HFF-Myc (cell line): ENCODE results near the gene TOR1B.
A peak's percentile ranks its signal among the peaks of the same experiment; 100 is the strongest.
"Not testable (repeated sequence)": the region's sequence is repeated elsewhere in the genome, so short reads cannot be mapped to it uniquely, and the experiment has no call there.

Experiments used
- DNase-seq: peaks from one replicate; pipeline ENCODE4 v3.0.0-alpha.2; 2011; ENCODE audit warnings: low read depth; ENCODE audit errors: extremely low read depth
- H3K4me3 ChIP-seq: replicated peaks from 2 replicates; pipeline ENCODE4 v1.5.1; 2011; ENCODE audit warnings: low read depth, mild to moderate bottlenecking, control low read depth, low read length
- TF ChIP-seq, protein P1 (sequence below): IDR thresholded peaks from 2 replicates; pipeline ENCODE4 v1.5.1; 2012; ENCODE audit warnings: mild to moderate bottlenecking, low read depth, low read length, control low read depth; ENCODE audit errors: missing control alignments

TOR1B gene, protein sequence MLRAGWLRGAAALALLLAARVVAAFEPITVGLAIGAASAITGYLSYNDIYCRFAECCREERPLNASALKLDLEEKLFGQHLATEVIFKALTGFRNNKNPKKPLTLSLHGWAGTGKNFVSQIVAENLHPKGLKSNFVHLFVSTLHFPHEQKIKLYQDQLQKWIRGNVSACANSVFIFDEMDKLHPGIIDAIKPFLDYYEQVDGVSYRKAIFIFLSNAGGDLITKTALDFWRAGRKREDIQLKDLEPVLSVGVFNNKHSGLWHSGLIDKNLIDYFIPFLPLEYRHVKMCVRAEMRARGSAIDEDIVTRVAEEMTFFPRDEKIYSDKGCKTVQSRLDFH

DNA sequence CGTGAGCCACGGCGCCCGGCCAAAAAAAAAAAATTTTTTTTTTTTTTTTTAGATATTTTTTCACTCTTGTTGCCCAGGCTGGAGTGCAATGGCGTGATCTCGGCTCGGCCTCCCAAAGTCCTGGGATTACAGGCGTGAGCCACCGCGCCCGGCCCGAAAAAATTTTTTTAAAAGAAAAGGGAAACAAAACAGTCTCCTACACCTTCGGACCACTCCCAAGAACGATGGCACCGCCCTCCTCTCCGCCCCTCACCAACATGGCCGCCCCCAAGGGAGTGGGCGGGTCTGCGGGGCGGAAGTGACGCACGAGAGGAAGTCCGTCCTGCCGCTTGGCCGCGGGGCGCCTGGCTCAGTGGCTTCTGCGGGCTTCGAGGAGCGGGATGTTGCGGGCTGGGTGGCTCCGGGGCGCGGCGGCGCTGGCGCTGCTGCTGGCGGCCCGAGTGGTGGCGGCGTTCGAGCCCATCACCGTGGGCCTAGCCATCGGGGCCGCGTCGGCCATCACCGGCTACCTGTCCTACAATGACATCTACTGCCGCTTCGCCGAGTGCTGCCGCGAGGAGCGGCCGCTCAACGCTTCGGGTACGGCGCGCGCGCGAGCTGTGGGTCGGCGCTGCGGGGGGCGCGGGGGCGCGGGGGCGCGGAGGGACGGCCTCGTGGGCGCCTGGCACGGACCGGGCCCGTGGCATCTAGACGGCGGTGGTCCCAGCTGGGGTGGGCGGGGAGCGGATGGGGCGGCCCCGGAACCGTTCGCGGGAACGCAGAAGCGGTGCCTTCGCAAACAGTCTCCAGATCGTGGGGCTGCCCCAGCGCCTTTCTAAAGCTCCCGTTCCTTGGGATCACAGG is at the start of gene TOR1B:
Gene TOR1B (plus strand): TSS at position 352 of the 843 bp plus-strand sequence. CDS start 29 bp downstream, at position 381.
- H3K4me3 ChIP-seq, result peak within 1 kb of the TSS; percentile 74
- DNase-seq, result peak; percentile 69
- TF ChIP-seq, protein P1, sequence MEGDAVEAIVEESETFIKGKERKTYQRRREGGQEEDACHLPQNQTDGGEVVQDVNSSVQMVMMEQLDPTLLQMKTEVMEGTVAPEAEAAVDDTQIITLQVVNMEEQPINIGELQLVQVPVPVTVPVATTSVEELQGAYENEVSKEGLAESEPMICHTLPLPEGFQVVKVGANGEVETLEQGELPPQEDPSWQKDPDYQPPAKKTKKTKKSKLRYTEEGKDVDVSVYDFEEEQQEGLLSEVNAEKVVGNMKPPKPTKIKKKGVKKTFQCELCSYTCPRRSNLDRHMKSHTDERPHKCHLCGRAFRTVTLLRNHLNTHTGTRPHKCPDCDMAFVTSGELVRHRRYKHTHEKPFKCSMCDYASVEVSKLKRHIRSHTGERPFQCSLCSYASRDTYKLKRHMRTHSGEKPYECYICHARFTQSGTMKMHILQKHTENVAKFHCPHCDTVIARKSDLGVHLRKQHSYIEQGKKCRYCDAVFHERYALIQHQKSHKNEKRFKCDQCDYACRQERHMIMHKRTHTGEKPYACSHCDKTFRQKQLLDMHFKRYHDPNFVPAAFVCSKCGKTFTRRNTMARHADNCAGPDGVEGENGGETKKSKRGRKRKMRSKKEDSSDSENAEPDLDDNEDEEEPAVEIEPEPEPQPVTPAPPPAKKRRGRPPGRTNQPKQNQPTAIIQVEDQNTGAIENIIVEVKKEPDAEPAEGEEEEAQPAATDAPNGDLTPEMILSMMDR, result no peak

DNA sequence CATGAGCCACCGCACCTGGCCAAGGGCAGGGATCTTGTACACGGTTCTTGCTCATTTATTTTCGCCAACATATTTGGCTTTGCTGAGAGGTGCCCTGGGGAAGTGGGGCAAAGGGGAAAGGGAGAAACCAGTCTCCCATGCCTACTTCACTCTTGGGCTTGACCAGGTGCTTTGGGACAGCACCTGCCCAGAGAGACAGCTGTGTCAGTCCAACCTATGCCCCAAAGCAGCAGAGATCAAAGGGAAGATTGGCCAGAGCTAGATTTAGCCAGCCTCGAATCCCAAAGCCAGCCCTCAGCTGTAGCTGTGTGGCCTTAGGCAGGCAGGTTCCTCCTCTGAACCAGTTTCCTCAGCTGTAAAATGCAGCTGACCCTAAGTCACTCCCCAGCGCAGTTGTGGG is 47.8 kb upstream of the TOR1B start:
- TF ChIP-seq, protein P1, result no peak
- H3K4me3 ChIP-seq, result no peak overlapping the region
- no peak for DNase-seq

DNA sequence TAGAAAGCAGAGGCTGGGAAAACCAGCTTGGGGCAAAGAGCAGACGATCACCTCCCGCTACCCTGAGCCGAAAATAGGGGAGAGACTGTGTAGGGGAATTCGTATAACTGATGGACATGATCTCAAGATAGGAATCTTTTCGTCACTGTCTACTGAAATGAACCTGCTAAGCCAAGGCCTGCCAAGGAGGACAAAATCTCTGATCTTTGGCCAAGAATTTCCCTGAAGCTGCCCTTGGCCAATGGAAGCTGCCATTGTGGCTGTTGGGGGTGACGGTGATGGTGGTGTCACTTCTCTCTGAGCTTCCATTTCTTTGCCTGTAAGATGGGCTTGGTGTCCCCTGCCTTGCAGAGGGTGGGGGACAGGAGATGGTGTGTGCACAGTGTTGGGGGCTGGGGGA is 46.8 kb upstream of the TOR1B start:
- no peak for DNase-seq
- no peak overlapping the region for H3K4me3 ChIP-seq
- TF ChIP-seq, protein P1, result no peak

DNA sequence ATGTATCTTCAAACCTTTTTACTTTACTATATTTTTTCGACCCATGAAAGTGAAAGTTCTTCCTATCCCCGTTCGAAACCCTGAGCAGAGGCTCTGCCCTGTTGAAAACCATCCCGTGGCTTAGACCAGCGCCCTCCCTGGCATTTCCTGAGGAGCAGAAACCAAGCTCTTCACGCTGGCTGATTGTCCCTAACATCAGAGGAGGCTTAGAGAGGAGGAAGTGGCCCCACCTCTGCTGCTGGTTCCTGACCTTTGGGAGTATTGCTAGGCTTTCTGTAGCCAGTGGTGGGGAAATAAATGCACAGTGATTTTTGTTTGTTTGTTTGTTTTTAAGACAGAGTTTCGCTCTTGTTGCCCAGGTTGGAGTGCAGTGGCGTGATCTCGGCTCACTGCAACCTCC is 45.9 kb upstream of the TOR1B start:
- no peak for DNase-seq
- H3K4me3 ChIP-seq, result no peak overlapping the region
- TF ChIP-seq, protein P1, result no peak

DNA sequence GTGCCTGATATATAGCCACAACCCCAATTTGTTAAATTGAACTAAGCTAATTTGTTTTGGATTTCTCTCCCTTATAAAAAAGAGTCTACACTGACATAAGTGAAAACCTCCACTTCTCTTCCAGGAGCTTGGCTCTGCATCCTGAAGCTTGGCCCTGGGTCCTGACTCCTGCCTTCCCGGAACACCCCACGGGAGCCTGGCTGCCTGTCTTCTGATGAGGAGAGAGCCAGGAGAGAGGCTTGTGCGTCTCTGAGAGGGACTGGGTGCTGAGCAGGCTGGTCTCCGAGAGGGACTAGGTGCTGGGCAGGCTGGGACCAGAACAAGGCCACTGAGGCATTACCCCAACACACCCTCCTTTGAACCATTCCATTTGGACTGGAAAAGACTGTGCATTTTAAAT is 43.7 kb upstream of the TOR1B start:
- TF ChIP-seq, protein P1, result no peak
- no peak overlapping the region for H3K4me3 ChIP-seq
- no peak for DNase-seq

DNA sequence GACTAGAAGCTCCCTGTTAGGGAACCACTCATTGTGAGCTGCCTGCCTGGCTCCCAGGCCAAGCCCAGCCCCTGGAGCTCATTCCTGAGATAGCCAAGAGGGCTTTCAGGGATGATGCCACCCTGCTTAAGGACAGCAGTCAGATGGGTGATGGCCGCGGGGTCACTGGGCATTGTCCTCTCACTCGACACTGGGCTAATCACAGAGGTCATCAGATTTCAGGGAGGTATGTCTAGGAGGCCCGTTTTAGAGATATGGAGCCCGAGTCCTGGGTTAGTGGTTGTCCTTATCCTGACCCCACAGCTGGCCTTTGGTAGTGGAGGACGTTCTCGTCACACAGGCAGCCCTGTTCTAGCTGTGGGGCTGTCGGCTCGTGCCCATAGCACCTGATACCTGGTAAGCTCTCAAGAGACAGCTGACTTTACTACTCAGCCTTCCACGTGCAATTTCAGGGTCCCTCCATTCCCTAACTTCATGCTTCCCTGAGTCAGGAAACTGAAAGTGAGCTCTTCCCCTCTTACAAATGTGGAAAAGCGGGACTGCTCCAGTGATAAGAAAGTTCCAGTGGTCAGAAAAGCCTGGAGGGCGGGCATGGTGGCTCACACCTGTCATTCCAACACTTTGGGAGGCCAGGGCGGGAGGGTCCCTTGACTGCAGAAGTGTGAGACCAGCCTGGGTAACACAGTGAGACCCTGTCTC is 43.0 kb upstream of the TOR1B start:
- no peak for DNase-seq
- TF ChIP-seq, protein P1, result no peak
- H3K4me3 ChIP-seq, result no peak overlapping the region

DNA sequence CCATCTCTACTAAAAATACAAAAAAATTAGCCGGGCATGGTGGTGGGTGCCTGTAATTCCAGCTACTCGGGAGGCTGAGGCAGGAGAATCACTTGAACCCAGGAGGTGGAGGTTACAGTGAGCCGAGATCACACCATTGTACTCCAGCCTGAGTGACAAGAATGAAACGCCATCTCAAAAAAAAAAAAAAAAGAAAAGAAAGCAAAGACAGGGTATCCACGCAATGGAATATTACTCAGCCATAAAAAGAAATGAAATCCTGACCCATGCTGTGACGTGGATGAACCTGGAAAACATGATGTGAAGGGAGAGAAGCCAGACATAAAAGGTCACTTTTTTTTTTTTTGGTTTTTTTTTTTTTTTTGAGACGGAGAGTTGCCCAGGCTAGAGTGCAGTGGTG is 42.2 kb upstream of the TOR1B start:
- not testable (repeated sequence) for DNase-seq

More for the DNA sequence above, 42.2 kb upstream of the TOR1B start:
- not testable (repeated sequence) for H3K4me3 ChIP-seq
